IPS-18a (cell line): ENCODE measurements around the gene THSD7B.

Experiments
- H3K27ac ChIP-seq: one replicate; pipeline ENCODE4 v1.5.1; 2013; ENCODE audit warnings: low read length
- H3K27me3 ChIP-seq: one replicate; pipeline ENCODE4 v1.6.1; 2013; ENCODE audit warnings: mild to moderate bottlenecking, low read length; ENCODE audit not compliant: control insufficient read depth, insufficient read depth
- H3K36me3 ChIP-seq: one replicate; pipeline ENCODE4 v1.6.1; 2013; ENCODE audit warnings: low read depth, low read length; ENCODE audit not compliant: control insufficient read depth
- H3K4me1 ChIP-seq: one replicate; pipeline ENCODE4 v1.6.1; 2013; ENCODE audit warnings: low read depth, low read length; ENCODE audit not compliant: control insufficient read depth
- H3K4me3 ChIP-seq: one replicate; pipeline ENCODE4 v1.5.1; 2013; ENCODE audit warnings: low read length
- H3K9ac ChIP-seq: one replicate; pipeline ENCODE4 v1.6.1; 2013; ENCODE audit warnings: mild to moderate bottlenecking, low read length, moderate library complexity
- H3K9me3 ChIP-seq: one replicate; pipeline ENCODE4 v1.6.1; 2013; ENCODE audit warnings: low read depth, low read length; ENCODE audit not compliant: control insufficient read depth

The THSD7B gene

GRCh38 chr2:137157851-137158250 lies 392.5 kb downstream of the THSD7B start:
- no peak overlapping the region for H3K9ac ChIP-seq
- H3K27me3 ChIP-seq: no peaks in the 10 kb centered on the region
- H3K27ac ChIP-seq: no peak overlapping the region
- no peaks in the 10 kb centered on the region for H3K36me3 ChIP-seq
- H3K4me1 ChIP-seq: no peaks in the 10 kb centered on the region
- H3K9me3 ChIP-seq: no peaks in the 10 kb centered on the region
- H3K4me3 ChIP-seq: no peak overlapping the region

- Histone ChIP-seq H3K4me1 (no peaks in the 10 kb centered on the region), H3K9me3 (no peaks in the 10 kb centered on the region), H3K36me3 (no peaks in the 10 kb centered on the region), H3K9ac (no peak overlapping the region), H3K27me3 (no peaks in the 10 kb centered on the region), H3K4me3 (no peak overlapping the region), H3K27ac (no peak overlapping the region)
Observed at GRCh38 chr2:137161250-137161649, 395.9 kb downstream of the THSD7B start.

GRCh38 chr2:137165968-137166367 lies 400.6 kb downstream of the THSD7B start:
- Histone ChIP-seq H3K27me3 (no peaks in the 10 kb centered on the region), H3K9me3 (no peaks in the 10 kb centered on the region), H3K36me3 (no peaks in the 10 kb centered on the region), H3K4me3 (no peak overlapping the region), H3K4me1 (no peaks in the 10 kb centered on the region), H3K9ac (no peak overlapping the region), H3K27ac (no peak overlapping the region)

- no peak overlapping the region for H3K9ac ChIP-seq
- H3K4me1 ChIP-seq: no peaks in the 10 kb centered on the region
- no peaks in the 10 kb centered on the region for H3K9me3 ChIP-seq
- no peak overlapping the region for H3K27ac ChIP-seq
- H3K36me3 ChIP-seq: no peaks in the 10 kb centered on the region
- no peaks in the 10 kb centered on the region for H3K27me3 ChIP-seq
- no peak overlapping the region for H3K4me3 ChIP-seq
Observed at GRCh38 chr2:137167651-137168050, 402.3 kb downstream of the THSD7B start.

GRCh38 chr2:137168552-137168951 lies 403.2 kb downstream of the THSD7B start:
- H3K36me3 ChIP-seq: no peaks in the 10 kb centered on the region
- H3K4me3 ChIP-seq: no peak overlapping the region
- no peaks in the 10 kb centered on the region for H3K9me3 ChIP-seq
- H3K27me3 ChIP-seq: no peaks in the 10 kb centered on the region
- H3K27ac ChIP-seq: no peak overlapping the region
- no peak overlapping the region for H3K9ac ChIP-seq
- no peaks in the 10 kb centered on the region for H3K4me1 ChIP-seq

- no peak overlapping the region for H3K9ac ChIP-seq
- H3K9me3 ChIP-seq: no peaks in the 10 kb centered on the region
- H3K36me3 ChIP-seq: no peaks in the 10 kb centered on the region
- H3K4me1 ChIP-seq: no peaks in the 10 kb centered on the region
- no peak overlapping the region for H3K4me3 ChIP-seq
- H3K27ac ChIP-seq: no peak overlapping the region
- no peaks in the 10 kb centered on the region for H3K27me3 ChIP-seq
Observed at GRCh38 chr2:137172162-137172561, 406.8 kb downstream of the THSD7B start.

GRCh38 chr2:137173463-137173862 lies 408.1 kb downstream of the THSD7B start:
- no peaks in the 10 kb centered on the region for H3K4me1 ChIP-seq
- no peak overlapping the region for H3K9ac ChIP-seq
- no peak overlapping the region for H3K27ac ChIP-seq
- no peaks in the 10 kb centered on the region for H3K36me3 ChIP-seq
- H3K9me3 ChIP-seq: no peaks in the 10 kb centered on the region
- H3K27me3 ChIP-seq: no peaks in the 10 kb centered on the region
- no peak overlapping the region for H3K4me3 ChIP-seq

GRCh38 chr2:137175246-137175645 lies 409.9 kb downstream of the THSD7B start:
- Histone ChIP-seq H3K9me3 (no peaks in the 10 kb centered on the region), H3K27me3 (no peaks in the 10 kb centered on the region), H3K4me1 (no peaks in the 10 kb centered on the region), H3K36me3 (no peaks in the 10 kb centered on the region), H3K9ac (no peak overlapping the region), H3K27ac (no peak overlapping the region), H3K4me3 (no peak overlapping the region)

- no peaks in the 10 kb centered on the region for H3K36me3 ChIP-seq
- no peak overlapping the region for H3K9ac ChIP-seq
- no peaks in the 10 kb centered on the region for H3K4me1 ChIP-seq
- H3K4me3 ChIP-seq: no peak overlapping the region
- no peaks in the 10 kb centered on the region for H3K27me3 ChIP-seq
- H3K9me3 ChIP-seq: no peaks in the 10 kb centered on the region
- H3K27ac ChIP-seq: no peak overlapping the region
Observed at GRCh38 chr2:137178951-137179377, 413.6 kb downstream of the THSD7B start.

GRCh38 chr2:137179542-137179941 lies 414.2 kb downstream of the THSD7B start:
- no peaks in the 10 kb centered on the region for H3K36me3 ChIP-seq
- no peak overlapping the region for H3K4me3 ChIP-seq
- H3K9ac ChIP-seq: no peak overlapping the region
- H3K27me3 ChIP-seq: no peaks in the 10 kb centered on the region
- H3K27ac ChIP-seq: no peak overlapping the region
- no peaks in the 10 kb centered on the region for H3K4me1 ChIP-seq
- H3K9me3 ChIP-seq: no peaks in the 10 kb centered on the region

GRCh38 chr2:137180012-137180411 lies 414.7 kb downstream of the THSD7B start:
- Histone ChIP-seq H3K27me3 (no peaks in the 10 kb centered on the region), H3K9ac (no peak overlapping the region), H3K36me3 (no peaks in the 10 kb centered on the region), H3K27ac (no peak overlapping the region), H3K4me1 (no peaks in the 10 kb centered on the region), H3K4me3 (no peak overlapping the region), H3K9me3 (no peaks in the 10 kb centered on the region)

GRCh38 chr2:137181370-137181769 lies 416.0 kb downstream of the THSD7B start:
- H3K4me1 ChIP-seq: no peaks in the 10 kb centered on the region
- H3K4me3 ChIP-seq: no peak overlapping the region
- no peak overlapping the region for H3K27ac ChIP-seq
- no peak overlapping the region for H3K9ac ChIP-seq
- H3K36me3 ChIP-seq: no peaks in the 10 kb centered on the region
- peaks cover 5% of the 10 kb centered on the region for H3K9me3 ChIP-seq
- no peaks in the 10 kb centered on the region for H3K27me3 ChIP-seq
